NOMO-1 treated with DMSO at 0.1 percent for 48 hours (cell line): ENCODE data around the gene PAQR7.

Experiments
- DNase-seq: peaks from one replicate; lab custom pipeline; 2025; ENCODE audit not compliant: unreplicated experiment; lab: John Stamatoyannopoulos, UW

PAQR7 gene

DNA sequence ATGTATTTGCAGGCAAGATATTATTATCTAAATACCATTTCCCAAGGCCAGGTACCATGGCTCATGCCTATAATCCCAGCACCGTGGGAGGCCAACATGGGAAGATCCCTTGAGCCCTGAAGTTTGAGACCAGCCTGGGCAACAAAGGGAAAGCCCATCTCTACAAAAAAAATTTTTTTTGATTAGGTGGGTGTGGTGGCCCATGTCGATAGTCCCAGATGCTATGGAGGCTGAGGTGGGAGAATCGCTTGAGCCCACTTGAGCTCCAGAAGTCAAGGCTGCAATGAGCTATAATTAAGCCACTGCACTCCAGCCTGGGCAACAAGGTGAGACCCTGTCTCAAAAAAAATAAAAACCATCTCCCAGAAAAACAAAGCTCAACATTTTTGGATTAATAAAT lies 28.5 kb upstream of the PAQR7 start:
- DNase-seq, result no peak

DNA sequence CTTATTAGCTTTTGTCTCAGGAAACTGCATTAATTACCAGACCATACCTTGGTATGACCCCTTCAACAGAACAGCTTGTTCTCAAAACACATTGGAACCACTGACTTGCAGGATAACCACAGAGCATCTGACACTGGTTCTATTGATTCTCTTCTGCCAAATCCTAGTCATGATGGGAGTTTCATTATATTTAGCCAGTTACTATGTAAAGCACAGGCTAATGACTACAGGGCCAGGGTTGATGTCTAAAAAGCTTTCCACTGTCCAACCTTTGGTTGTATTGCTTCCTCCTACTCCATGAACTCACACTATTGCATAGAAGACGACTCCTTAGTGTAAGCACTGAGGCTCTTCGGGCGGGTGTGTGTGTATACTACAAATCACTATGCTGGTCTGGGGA lies 27.0 kb upstream of the PAQR7 start:
- no peak for DNase-seq

DNA sequence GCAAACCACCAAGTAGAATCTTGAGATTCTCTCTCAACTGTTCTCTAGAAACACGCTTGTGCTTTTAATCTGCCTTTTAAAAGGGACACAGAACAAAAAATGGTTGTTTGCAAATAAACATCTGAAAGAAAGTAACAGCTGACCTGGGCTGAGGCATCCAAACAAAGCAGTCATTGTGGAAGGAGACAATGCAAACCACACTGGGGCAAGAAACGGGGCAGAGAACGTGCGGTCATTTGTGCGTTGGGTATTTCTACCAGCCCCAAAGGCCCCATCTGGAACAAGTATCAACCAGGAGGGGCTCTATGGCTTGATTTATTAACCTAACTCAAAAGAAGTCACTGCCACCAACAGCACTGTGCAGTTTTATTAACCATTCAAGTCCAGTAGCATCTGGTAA lies 24.7 kb upstream of the PAQR7 start:
- no peak for DNase-seq

DNA sequence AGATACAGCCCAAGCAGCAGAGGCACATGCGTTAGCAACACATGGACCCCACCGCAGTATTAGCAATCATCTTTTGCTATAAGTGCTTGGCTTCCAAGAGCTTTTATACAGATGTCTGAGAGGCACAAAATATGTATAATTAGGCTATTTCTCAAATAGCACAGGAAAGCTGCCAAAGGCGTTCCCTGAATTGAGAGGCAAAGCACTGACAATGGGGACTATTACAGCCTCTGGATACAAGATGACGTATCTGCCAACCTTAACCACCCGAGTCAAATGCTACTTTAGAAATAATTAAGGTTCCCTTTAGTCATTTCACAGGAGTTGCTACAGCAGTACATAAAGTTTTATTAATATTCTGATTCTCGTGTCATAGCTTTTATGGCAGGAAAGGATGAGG lies 24.3 kb upstream of the PAQR7 start:
- DNase-seq, result no peak

DNA sequence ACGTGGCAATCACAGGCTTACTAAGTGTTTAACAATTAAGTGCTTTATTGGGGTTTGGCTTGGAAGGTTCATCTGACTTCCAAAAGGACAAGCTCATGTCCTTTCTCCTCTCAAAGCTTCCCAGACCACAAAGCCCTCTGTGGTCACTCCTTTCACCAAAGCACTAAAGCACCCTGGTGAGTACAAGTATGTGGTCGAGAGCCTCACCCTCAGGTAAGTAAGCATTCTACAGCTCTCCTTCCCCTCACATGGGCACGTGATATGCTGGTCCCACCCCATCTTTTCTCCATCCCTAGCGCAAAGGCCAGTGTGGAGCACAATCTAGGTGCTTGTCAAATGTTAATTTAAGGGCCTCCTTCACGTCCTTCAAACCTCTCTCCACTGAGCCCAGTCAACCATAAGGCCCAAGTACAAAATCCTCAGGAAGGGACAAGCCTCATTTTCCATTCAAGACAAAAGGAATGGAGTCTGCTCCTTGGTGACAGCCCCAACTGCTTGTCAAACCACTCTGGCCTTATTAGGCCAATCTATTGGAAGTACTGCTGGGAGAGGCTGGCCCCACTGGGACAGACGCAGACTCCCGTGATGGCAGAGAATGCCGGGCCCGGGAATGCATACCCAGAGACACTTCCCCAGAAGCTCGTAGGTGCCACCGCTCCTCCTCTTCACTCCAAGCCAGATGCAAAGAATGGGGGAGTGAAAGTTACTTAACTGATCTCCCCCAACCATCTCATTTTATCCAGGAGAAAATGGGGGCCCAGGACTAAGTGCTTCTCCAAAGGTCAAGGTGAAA lies 22.9 kb upstream of the PAQR7 start:
- DNase-seq, result no peak

DNA sequence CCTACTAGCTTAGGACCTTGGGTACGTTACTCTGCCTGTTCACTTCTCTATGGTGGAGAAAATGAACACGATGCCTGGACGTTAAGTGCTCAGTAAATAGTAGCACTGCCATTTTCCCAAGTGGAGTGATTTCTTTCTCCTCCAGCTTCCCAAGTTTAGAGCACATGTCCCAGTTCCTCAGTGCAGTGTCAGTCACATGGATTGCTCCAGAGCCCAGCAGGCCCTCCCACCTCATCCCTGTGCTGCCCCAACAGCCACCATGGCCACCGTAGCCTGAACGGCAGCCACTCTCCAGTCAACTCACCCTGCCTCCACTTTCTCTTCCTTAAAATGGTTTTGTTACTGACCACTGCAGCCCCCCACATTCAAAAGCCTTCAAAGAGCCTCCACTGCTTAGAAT lies 22.2 kb upstream of the PAQR7 start:
- no peak for DNase-seq

DNA sequence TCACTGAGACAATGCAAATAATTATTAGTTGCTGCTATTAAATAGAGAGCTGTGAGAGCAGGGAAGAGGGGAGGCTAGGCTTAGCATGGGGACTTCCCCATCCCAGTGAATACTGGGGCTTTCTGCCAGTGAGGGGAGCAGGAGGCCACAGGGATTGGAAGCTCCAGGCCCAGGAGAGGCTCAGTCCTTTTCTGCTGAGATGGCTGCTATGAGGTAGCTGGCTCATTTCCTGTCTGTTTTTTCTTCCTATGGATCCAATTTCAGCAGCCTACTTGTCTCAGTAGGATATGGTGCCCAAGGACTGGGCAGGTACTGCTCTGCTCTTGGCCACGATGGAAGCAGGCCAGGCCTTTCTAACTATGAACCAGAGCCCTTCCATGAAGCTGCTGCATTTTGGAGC lies 20.8 kb upstream of the PAQR7 start:
- no peak for DNase-seq

DNA sequence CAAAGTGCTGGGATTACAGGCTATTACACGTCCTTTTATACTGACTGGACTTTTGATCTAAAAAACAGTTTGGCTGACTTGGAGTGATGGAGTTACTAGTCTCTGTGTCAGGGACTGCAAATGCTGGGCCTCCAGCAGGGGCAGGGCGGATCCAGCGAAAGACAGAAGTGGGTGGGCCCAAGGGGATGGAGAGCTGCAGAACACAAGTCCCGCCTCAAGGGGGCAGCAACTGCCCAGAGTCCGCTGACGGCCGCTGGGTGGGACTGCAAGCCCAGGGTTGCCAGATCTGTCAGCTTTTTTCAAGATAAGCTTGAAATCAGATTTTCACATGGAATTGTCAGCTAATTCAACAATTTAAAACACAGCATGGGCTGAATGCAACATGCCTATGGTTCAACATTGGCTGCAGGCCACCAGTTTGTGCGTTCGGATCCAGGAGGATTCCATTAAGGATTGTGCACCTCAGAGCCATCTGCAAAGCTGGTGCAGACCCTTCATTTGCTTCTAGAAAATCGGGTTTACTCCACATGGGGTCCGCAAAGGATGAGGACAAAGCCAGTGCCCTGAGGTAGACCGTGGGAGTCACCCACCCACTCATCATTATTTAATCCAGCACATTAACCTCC lies 20.0 kb upstream of the PAQR7 start:
- peak; percentile 90 for DNase-seq

DNA sequence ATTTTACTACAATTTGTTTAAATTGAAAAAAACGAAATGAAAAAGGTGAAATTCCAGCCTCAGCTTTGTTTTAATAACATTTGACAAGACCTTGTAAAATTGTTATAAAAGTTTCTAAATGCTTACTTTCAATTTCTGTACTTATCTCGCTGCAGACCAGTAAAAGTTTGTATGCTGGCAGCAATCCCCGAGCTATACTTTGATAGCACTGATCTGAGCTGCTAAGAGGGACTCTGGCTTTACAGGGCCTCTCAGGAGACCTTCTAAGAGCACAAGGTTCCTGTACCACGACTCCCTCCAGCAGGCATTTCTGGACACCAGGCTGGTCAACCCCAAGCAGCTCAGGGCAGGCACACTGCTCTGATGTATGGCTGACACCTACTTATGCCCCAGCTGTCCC lies 17.6 kb upstream of the PAQR7 start:
- DNase-seq, result no peak

DNA sequence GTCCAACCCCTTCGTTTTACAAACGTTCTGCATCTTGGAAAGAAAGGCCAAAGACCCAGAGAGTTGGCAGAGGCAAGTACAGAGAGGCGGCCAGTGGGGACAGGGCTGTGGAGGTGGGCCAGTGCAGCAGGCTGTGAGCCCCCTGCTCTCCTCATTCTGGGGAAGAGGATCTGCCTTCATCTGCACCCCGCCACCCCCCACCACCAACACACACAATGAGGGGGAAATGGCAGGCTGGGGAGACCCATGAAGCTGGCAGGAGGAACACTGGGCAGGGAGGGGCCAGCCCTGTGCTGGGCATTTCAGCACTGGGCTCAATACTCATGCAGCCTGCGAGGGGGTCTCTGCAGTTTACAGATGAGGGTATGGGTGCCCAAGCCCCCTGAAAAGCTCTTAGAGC lies 16.1 kb upstream of the PAQR7 start:
- DNase-seq, result no peak

DNA sequence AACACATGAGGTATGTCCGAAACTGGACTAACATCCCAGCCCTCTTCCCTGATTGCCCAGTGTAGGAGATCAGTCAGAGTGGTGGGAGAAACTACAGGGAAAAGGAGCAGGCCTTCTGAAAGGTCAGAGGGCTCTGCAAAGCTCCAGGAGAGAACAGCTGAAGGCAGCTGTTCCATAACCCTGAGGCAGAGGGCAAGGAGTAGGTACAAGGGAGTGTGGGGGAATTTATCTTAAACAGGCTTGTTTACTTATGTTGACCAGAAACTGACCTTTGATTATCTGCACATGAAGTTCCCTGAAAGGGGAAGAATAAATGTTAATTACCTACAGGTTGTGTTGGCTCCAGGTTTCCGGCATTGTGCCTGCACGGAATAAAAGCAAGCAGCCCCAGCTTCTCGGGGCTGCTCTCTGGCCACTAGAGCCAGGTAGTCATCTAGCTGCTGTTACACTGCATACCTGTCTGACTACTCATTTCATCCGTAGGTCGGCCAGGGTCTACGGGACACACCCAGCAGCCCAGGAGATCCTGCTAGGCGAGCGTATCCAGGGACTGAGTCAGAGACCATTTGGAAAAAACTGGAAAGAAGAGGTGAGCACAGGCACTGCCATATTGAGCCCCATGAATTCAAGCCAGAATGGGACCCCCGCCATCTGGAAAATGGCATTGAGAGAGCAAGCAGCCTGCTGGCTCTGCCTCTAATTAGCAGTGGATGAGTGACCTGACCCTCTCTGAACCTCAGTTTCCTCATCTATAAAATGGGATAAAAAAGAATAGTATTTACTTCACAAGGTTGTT lies 14.9 kb upstream of the PAQR7 start:
- DNase-seq, result no peak

DNA sequence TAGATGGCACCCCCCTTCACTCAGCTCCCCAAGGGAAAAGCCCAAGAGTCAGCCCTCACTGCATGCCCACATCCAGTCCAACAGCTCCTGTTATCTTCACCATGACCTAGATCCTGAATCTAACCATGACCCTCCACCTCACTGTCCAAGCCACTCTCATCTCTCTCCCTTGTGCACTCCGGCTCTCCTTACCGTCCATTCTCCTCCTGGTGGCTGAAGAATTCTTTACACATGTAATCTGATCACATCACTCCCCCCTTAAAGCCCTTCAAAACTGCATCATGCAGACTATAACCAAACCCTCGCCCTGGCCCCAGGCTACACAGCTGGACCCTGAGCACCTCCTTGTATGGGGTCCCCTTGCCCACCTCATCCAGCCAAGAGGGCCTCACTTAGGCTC lies 14.0 kb upstream of the PAQR7 start:
- no peak for DNase-seq

DNA sequence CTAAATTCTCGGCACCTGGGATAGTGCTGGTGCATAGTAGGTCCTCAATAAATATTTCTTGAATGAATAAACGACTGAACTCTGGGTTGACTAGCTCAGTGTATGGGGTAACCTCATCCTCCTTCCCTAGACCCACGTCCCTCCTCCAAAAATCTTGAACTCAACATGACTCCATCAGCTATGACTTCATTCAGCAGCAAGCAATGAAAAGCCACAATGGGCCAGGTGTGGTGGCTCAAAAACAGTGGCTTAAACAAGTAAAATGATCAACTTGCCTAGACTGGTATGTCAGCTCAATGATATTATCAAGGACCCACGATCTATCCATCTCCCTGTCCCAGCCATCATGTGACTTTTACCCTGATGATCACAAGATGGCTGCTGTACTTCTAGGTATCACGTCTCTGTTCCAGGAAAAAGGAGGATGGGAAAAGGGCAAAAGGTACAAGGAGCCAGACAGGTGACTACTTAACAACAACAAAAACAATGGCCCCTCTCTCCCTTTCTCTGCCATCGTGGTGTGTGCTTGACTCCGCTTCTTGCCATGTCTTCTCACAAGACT lies 13.0 kb upstream of the PAQR7 start:
- DNase-seq, result no peak

DNA sequence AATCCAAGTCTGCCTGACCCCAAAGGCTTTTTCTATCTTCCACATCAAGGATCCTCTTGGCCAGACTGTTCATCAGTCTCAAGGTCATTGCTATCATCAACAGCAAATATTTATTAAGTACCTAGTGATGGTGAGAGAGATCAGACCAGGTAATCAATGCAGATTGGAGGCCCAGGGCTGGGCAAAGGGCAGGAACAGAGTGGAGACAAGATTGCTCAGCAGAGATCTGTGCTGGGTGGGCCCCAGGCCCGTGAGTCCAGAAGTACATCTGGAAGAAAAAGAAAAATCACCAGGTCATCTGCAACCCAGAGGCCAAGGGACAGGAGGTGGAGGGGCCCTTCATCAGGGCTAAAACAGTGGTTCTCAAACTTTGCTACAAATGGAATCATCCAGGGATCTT lies 10.1 kb upstream of the PAQR7 start:
- no peak for DNase-seq

DNA sequence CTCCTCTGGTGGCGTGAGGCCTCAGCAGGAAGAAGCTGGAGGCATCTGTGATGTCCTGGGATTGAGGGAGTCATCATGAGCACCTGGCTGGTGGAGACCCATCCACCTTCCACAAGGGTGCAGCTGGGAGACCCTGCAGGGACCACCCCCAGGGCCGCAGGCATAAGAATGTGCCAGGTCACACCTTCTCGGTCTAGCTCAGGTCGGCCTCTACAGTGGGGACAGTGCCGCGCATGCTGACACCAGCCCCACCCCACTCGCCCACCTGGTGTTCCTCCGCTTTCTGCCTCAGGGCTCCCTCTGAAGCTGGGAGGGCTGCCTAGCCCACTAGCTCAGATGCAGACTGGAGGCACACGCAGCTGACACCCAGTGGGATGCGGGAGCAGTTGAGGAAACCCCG lies 5.8 kb upstream of the PAQR7 start:
- no peak for DNase-seq

DNA sequence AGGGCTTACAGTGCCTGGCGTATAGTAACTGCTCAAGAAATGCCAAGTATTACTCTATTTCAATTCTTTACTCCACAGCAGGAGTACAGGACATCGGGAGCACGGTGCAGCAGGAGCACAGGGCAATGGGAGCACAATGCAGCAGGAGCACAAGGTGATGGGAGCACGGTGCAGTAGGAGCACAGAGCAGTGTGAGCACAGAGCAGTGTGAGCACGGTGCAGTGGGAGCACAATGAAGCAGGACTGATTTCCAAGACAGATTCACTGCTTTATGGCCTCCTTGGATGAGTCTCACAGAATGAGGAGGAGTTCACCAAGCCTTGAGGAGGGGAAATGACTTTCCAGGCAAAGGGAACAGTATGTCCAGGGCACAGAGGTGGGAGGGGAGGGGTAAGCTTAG lies 5.0 kb upstream of the PAQR7 start:
- DNase-seq, result no peak

DNA sequence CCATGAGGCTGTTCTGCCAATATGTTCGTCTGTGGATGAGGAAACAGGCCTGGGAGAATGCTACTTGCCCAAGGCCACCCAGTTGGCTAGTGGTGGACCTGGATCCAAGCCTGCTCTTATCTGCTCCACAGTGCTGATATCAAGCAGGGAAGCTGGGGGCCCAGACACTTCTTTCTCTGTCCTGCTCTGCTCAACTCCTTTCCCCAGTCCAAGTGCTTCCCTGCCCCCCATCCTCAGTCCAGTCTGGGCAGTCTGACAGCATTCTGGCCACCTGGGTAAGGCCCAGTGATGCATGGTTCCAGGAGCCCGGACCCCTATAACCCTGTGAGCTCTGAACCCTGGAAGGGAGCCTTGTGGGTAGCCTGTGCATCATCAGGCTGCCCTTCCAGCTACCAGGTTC lies 4.2 kb upstream of the PAQR7 start:
- DNase-seq, result no peak

DNA sequence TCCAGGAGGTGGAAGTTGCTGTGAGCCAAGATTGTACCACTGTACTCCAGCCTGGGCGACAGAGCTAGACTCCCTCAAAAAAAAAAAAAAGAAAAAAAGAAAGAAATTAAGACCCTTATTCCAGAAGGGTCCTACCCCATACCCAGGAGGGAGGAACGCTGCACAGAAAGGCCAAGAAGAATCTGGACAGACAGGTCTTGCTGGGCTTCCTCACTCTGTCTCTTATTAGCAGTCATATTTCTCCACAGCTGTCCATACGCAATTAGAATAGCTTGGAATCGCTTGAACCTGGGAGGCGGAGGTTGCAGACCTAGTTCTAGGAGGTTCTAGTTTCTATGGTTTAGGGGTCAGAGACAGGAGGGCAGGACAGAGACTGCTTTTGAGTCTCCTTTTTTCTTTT lies 3.2 kb upstream of the PAQR7 start:
- no peak for DNase-seq

DNA sequence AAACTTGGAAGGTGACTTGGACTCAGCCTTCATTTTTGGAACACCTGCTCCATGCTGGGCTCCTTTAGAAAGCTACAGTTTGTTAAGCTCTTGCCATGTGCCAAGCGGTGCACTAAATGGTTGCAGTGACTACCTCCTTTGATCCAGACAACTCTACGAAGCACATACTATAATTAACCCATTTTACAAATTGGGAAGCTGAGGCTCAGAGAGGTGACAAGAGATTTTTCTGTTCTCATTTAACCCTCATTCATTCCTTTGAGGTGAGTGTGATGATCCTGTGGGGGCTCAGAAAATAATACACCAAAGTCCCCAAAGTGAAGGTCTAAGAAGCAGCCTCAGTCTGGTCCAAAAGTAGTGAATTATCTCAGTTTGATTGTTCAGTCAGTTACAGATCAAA lies 1.6 kb upstream of the PAQR7 start:
- DNase-seq, result no peak

DNA sequence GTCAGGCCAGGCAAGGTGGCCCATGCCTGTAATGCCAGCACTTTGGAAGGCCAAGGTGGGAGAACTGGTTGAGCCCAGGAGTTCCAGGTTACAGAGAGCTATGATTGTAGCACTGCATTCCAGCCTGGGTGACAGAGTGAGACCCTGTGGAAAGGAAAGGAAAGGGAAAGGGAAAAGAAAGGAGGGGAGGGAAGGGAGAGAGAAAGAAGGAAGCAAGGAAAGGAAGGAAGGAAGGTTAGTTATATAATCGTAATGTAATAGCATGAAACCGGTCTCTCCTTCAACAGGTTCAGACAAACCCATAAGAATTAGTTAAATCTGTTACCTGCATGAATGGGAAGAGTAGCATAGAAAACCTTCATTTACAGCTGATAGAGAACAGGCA lies 1.2 kb upstream of the PAQR7 start:
- DNase-seq, result no peak

DNA sequence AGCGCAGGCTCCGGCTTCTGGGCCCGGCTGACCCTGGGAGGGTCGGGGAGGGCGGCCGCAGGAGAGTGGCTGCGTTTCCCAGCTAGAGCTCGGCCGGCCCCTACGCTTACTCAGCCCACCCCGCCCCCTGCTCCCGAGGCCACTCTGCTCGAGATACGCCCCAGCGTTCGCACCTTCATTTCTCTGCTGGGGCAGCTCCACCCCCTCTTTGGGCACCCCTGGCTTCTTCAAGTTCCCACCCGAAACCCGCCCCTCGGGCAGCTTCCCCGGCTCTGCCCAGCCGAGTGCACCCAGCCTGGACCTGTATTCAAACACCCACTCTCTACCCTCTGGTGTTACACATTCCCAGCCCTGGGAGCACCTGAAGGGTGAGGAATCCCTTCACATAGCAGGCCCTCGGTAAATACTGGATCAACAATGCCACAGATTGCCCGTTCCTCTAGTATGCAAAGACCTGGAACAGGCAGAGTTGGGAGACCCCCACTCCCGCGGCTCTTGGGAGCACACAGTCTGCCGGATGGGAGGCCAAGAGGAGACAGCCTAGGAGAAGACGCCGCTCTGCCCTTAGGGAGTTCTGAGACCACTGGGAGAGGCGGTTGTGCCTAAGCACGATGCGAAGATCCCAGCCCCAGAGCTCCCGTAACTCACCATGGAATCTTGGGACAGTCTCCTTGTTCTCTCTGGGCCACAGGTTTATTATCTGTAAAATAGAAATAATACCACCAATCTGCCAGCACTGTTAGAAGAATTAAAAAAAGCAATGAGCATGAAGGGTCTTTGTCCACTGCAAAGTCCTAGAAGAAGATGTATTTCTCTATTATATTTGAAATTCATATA lies 566 bp upstream of the PAQR7 start:
- DNase-seq, result no peak
